Bronchial epithelial cell (primary cell): ENCODE data around the gene BRD1. TPM values are rescaled to one million over a fixed set of nuclear protein-coding genes. Genes with fewer than 3 reads are reported as not detected.

Source experiments
- DNase-seq: peaks from one replicate; pipeline ENCODE4 v3.0.0-alpha.2; 2010; ENCODE audit warnings: low read depth
- FAIRE-seq: peaks from 2 replicates; lab custom pipeline; 2011; peaks lifted over from hg19 to GRCh38; lab: Jason Lieb, UNC
- H3K27me3 ChIP-seq: 2 replicates; pipeline ENCODE4 v1.5.1; 2011; ENCODE audit warnings: low read length; ENCODE audit not compliant: control insufficient read depth, insufficient read depth
- H3K36me3 ChIP-seq: 2 replicates; pipeline ENCODE4 v1.5.1; 2011; ENCODE audit warnings: low read length; ENCODE audit not compliant: control insufficient read depth, insufficient read depth
- H3K4me3 ChIP-seq: 2 replicates; pipeline ENCODE4 v1.5.1; 2011; ENCODE audit warnings: mild to moderate bottlenecking, low read depth, low read length, control low read depth
- CTCF ChIP-seq: IDR thresholded peaks from 2 replicates; pipeline ENCODE4 v1.5.1; 2011; ENCODE audit warnings: mild to moderate bottlenecking, moderate library complexity, low read length, control low read depth, inconsistent platforms; ENCODE audit not compliant: insufficient read depth, severe bottlenecking
- total RNA-seq: library from RNA; depleted of rRNA; stranded (reverse); fragments of >200 nt; gene quantifications from 2 replicates; pipeline ENCODE4 v1.2.1, GENCODE V29; 2014

BRD1 gene
- total RNA-seq, 1 donor from 2014 or later = 18.2 TPM

- peaks cover 21% of the 10 kb centered on the region for H3K36me3 ChIP-seq
- FAIRE-seq (no peak), DNase-seq (no peak)
- H3K27me3 ChIP-seq = no peaks in the 10 kb centered on the region
- no peak overlapping the region for H3K4me3 ChIP-seq
- no peak for TF ChIP-seq CTCF
These were observed 54.1 kb downstream of the BRD1 start for GRCh38 chr22:49773531-49773930.

GRCh38 chr22:49772692-49773091, 55.0 kb downstream of the BRD1 start:
- TF ChIP-seq CTCF = no peak
- Histone ChIP-seq H3K4me3 (no peak overlapping the region), H3K36me3 (peaks cover 20% of the 10 kb centered on the region), H3K27me3 (no peaks in the 10 kb centered on the region)
- no peak for FAIRE-seq
- no peak for DNase-seq

GRCh38 chr22:49771266-49772065, 56.2 kb downstream of the BRD1 start:
- H3K36me3 ChIP-seq = peaks cover 15% of the 10 kb centered on the region
- no peak for TF ChIP-seq CTCF
- no peak overlapping the region for H3K4me3 ChIP-seq
- H3K27me3 ChIP-seq = no peaks in the 10 kb centered on the region
- no peak for FAIRE-seq
- no peak for DNase-seq

GRCh38 chr22:49770547-49771265, 57.0 kb downstream of the BRD1 start:
- Histone ChIP-seq H3K36me3 (peaks cover 11% of the 10 kb centered on the region), H3K27me3 (no peaks in the 10 kb centered on the region), H3K4me3 (no peak overlapping the region)
- TF ChIP-seq CTCF = no peak
- no peak for FAIRE-seq
- no peak for DNase-seq

- Histone ChIP-seq H3K36me3 (peaks cover 7% of the 10 kb centered on the region), H3K27me3 (no peaks in the 10 kb centered on the region), H3K4me3 (no peak overlapping the region)
- TF ChIP-seq CTCF = no peak
- no peak for DNase-seq
- FAIRE-seq = no peak
These were observed 57.8 kb downstream of the BRD1 start for GRCh38 chr22:49769691-49770546.
